Fibroblast of upper back skin (primary cell): ENCODE measurements around the gene STEAP1B.
"Not testable (repeated sequence)": the region's sequence is repeated elsewhere in the genome, so short reads cannot be mapped to it uniquely, and the experiment has no call there.

ENCODE experiments used
- DNase-seq: peaks from one replicate; pipeline ENCODE4 v3.0.0-alpha.2; 2013

STEAP1B gene

GRCh38 chr7:22496296-22496888 is 3.6 kb downstream of the STEAP1B start:
- DNase-seq = not testable (repeated sequence)

GRCh38 chr7:22493160-22493925 is 6.6 kb downstream of the STEAP1B start:
- DNase-seq = not testable (repeated sequence)

- peak; percentile 69 for DNase-seq
Observed at GRCh38 chr7:22488643-22489462, 11.1 kb downstream of the STEAP1B start.

- DNase-seq = no peak
Observed at GRCh38 chr7:22487978-22488642, 11.9 kb downstream of the STEAP1B start.

GRCh38 chr7:22486597-22486996 is 13.4 kb downstream of the STEAP1B start:
- DNase-seq = no peak

GRCh38 chr7:22485189-22485588 is 14.8 kb downstream of the STEAP1B start:
- peak; percentile 49 for DNase-seq

- DNase-seq = no peak
Observed at GRCh38 chr7:22482503-22482902, 17.5 kb downstream of the STEAP1B start.

GRCh38 chr7:22481726-22482125 is 18.3 kb downstream of the STEAP1B start:
- DNase-seq = peak; percentile 45

- DNase-seq = no peak
Observed at GRCh38 chr7:22480523-22481075, 19.4 kb downstream of the STEAP1B start.

- no peak for DNase-seq
Observed at GRCh38 chr7:22477876-22478450, 22.0 kb downstream of the STEAP1B start.

GRCh38 chr7:22477262-22477661 is 22.7 kb downstream of the STEAP1B start:
- no peak for DNase-seq

- DNase-seq = no peak
Observed at GRCh38 chr7:22476824-22477223, 23.2 kb downstream of the STEAP1B start.

- no peak for DNase-seq
Observed at GRCh38 chr7:22474645-22475044, 25.3 kb downstream of the STEAP1B start.

GRCh38 chr7:22470981-22471380 is 29.0 kb downstream of the STEAP1B start:
- no peak for DNase-seq

GRCh38 chr7:22469371-22470143 is 30.4 kb downstream of the STEAP1B start:
- no peak for DNase-seq

GRCh38 chr7:22468609-22469008 is 31.4 kb downstream of the STEAP1B start:
- DNase-seq = no peak

- no peak for DNase-seq
Observed at GRCh38 chr7:22464299-22464698, 35.7 kb downstream of the STEAP1B start.

- DNase-seq = no peak
Observed at GRCh38 chr7:22460363-22460988, 39.5 kb downstream of the STEAP1B start.

- DNase-seq = no peak
Observed at GRCh38 chr7:22457471-22457870, 42.5 kb downstream of the STEAP1B start.

GRCh38 chr7:22454446-22454845 is 45.5 kb downstream of the STEAP1B start:
- no peak for DNase-seq

- no peak for DNase-seq
Observed at GRCh38 chr7:22452960-22453558, 46.9 kb downstream of the STEAP1B start.
